ENCODE data around the gene PLA2G6.

GRCh38 chr22:38080850-38081635 lies 100.6 kb downstream of the PLA2G6 start:
- TF ChIP-seq CTCF (IDR thresholded peaks at IDR 0.05 in 2 of 3, conservative IDR thresholded peaks at IDR 0.05 in 1 of 3; ENCODE audit: borderline replicate concordance in 1 of 3, insufficient read depth in 1 of 3, low read depth in 2 of 3, low read length in 2 of 3) (no peak), POLR2AphosphoS5 (IDR thresholded peaks at IDR 0.05; ENCODE audit: low read depth, low read length) (no peak), TCF7L2 (IDR thresholded peaks at IDR 0.05; ENCODE audit: borderline replicate concordance, extremely low read depth, insufficient read depth, insufficient read length) (no peak), EZH2 (IDR thresholded peaks at IDR 0.05) (no peak), MAX (IDR thresholded peaks at IDR 0.05) (no peak)
